ENCODE measurements around the gene SP140. TPM values are rescaled to one million over a fixed set of nuclear protein-coding genes. Genes with fewer than 3 reads are reported as not detected.
A peak's percentile ranks its signal among the peaks of the same experiment; 100 is the strongest.

SP140 gene
- polyA plus RNA-seq, 3 donors = 2.5 to 7.3 (median 5.9) TPM

DNA sequence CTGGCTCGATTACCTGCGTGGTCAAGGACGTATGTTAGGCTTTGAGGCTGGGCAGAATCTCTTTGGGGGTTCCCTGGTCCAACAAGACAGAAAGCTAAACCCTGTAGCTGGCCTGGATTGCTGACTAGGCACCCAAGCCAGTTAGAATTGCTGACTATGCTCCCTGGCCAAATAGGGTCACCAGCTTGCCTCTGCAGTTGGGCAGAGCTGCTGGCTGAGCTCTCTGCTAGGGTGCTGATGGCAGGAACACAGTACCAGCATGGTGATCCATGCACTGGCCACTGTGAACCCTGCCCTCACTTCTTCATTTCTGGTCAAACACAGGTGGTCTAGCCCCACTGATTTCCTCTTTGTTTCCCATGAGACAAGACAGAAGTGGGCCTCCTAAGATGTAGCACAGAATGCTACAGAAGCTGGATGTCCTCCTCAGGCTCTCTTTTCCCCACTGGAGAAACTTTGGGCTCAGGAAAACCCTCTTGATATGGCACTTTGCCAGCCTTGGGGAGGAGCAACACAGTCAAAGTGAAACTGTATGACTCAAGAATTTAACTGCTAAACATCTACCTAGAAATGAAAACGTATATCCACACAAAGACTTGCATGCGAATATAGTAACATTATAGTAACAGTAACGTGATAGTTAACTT, 122.2 kb downstream of the SP140 start:
- H3K27ac ChIP-seq (ENCODE audit: low read depth in 1 of 2, low read length in 2 of 2) = peak overlapping the region in 1 of 2 donors; percentile 16
- peaks cover 9 to 31% of the 10 kb centered on the region in 2 donors for H3K36me3 ChIP-seq (replicated peaks in 1 of 2; ENCODE audit: control insufficient read depth in 1 of 2, insufficient read depth in 2 of 2, low read length in 2 of 2)
- no peaks in the 10 kb centered on the region for H3K27me3 ChIP-seq (ENCODE audit: control insufficient read depth in 2 of 2, insufficient read depth in 2 of 2, low read length in 2 of 2)
- H3K4me3 Mint-ChIP-seq = no peak overlapping the region
- peaks cover 0 to 2% (median 1%) of the 10 kb centered on the region in 3 donors for H3K27me3 Mint-ChIP-seq (ENCODE audit: low read depth in 3 of 3)
- WGBS (ENCODE audit: insufficient coverage) = 98% methylated on average over 3 of the region's 6 CpGs
- TF ChIP-seq, protein P1, sequence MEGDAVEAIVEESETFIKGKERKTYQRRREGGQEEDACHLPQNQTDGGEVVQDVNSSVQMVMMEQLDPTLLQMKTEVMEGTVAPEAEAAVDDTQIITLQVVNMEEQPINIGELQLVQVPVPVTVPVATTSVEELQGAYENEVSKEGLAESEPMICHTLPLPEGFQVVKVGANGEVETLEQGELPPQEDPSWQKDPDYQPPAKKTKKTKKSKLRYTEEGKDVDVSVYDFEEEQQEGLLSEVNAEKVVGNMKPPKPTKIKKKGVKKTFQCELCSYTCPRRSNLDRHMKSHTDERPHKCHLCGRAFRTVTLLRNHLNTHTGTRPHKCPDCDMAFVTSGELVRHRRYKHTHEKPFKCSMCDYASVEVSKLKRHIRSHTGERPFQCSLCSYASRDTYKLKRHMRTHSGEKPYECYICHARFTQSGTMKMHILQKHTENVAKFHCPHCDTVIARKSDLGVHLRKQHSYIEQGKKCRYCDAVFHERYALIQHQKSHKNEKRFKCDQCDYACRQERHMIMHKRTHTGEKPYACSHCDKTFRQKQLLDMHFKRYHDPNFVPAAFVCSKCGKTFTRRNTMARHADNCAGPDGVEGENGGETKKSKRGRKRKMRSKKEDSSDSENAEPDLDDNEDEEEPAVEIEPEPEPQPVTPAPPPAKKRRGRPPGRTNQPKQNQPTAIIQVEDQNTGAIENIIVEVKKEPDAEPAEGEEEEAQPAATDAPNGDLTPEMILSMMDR (IDR thresholded peaks at IDR 0.05) = no peak
- peaks cover 21% of the 10 kb centered on the region for H3K79me2 ChIP-seq (ENCODE audit: insufficient read depth, low read length)
- H3K4me2 ChIP-seq (replicated peaks; ENCODE audit: extremely low read depth, low read length, poor library complexity, severe bottlenecking) = no peak overlapping the region
- H3K4me3 ChIP-seq (replicated peaks in 1 of 3; ENCODE audit: low read depth in 2 of 3, low read length in 3 of 3) = no peak overlapping the region
- H2AFZ ChIP-seq (ENCODE audit: insufficient read depth, low read depth, low read length, poor library complexity, severe bottlenecking) = no peak overlapping the region
- H3K9me3 Mint-ChIP-seq = peaks cover 0 to 24% (median 13%) of the 10 kb centered on the region in 7 donors
- peaks cover 5% of the 10 kb centered on the region in 2 donors for H3K4me1 ChIP-seq (ENCODE audit: control insufficient read depth in 1 of 2, insufficient read depth in 2 of 2, low read length in 2 of 2)
- DNase-seq = no peak
- H3K9me3 ChIP-seq (replicated peaks in 1 of 2; ENCODE audit: control insufficient read depth in 1 of 2, insufficient read depth in 1 of 2, low read length in 2 of 2) = peaks cover 0 to 8% of the 10 kb centered on the region in 2 donors
- H4K20me1 ChIP-seq (ENCODE audit: insufficient read depth, low read length) = peaks cover 38% of the 10 kb centered on the region
- H3K27ac Mint-ChIP-seq = peak overlapping the region in 3 of 7 donors; percentile 22 to 63 (median 23)
- peaks cover 40 to 52% of the 10 kb centered on the region in 2 donors for H3K36me3 Mint-ChIP-seq
- intact Hi-C loops (cut with micrococcal nuclease) = no loop called here
- H3K4me1 Mint-ChIP-seq = peaks cover 17% of the 10 kb centered on the region
- no peak overlapping the region for H3K9ac ChIP-seq (ENCODE audit: insufficient read depth, low read length, poor library complexity, severe bottlenecking)

DNA sequence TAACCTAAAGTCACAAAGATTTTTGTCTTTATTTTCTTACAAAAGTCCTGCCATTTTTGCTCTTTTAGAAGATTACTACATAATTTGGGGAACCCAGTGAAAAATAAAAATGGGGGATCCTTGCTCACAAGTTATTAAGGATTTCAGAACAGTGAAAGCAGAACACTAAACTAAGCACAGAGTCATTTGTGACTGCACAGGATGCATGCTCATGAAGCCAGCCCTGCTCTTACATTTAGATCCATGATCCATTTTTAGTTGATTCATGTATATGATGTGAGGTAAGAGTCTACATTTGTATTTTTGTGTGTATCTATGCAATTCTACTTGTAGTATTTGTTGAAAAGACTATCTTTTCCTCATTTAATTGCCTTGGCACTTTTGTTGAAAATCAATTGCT, 123.3 kb downstream of the SP140 start:
- Histone ChIP-seq H3K79me2 (ENCODE audit: insufficient read depth, low read length) (peaks cover 17% of the 10 kb centered on the region), H2AFZ (ENCODE audit: insufficient read depth, low read depth, low read length, poor library complexity, severe bottlenecking) (no peak overlapping the region), H4K20me1 (ENCODE audit: insufficient read depth, low read length) (peaks cover 29% of the 10 kb centered on the region), H3K27me3 (ENCODE audit: control insufficient read depth in 2 of 2, insufficient read depth in 2 of 2, low read length in 2 of 2) (no peaks in the 10 kb centered on the region), H3K4me1 (ENCODE audit: control insufficient read depth in 1 of 2, insufficient read depth in 2 of 2, low read length in 2 of 2) (peaks cover 5% of the 10 kb centered on the region in 2 donors), H3K4me2 (replicated peaks; ENCODE audit: extremely low read depth, low read length, poor library complexity, severe bottlenecking) (no peak overlapping the region), H3K4me3 (replicated peaks in 1 of 3; ENCODE audit: low read depth in 2 of 3, low read length in 3 of 3) (no peak overlapping the region), H3K36me3 (replicated peaks in 1 of 2; ENCODE audit: control insufficient read depth in 1 of 2, insufficient read depth in 2 of 2, low read length in 2 of 2) (peaks cover 5 to 23% of the 10 kb centered on the region in 2 donors), H3K9ac (ENCODE audit: insufficient read depth, low read length, poor library complexity, severe bottlenecking) (no peak overlapping the region), H3K27ac (ENCODE audit: low read depth in 1 of 2, low read length in 2 of 2) (no peak overlapping the region), H3K9me3 (replicated peaks in 1 of 2; ENCODE audit: control insufficient read depth in 1 of 2, insufficient read depth in 1 of 2, low read length in 2 of 2) (peaks cover 0 to 6% of the 10 kb centered on the region in 2 donors)
- Mint-ChIP-seq H3K4me1 (peaks cover 16% of the 10 kb centered on the region), H3K4me3 (no peak overlapping the region), H3K27ac (no peak overlapping the region), H3K9me3 (peaks cover 0 to 19% (median 12%) of the 10 kb centered on the region in 7 donors), H3K36me3 (peaks cover 31 to 45% of the 10 kb centered on the region in 2 donors), H3K27me3 (ENCODE audit: low read depth in 3 of 3) (peaks cover 0 to 2% (median 1%) of the 10 kb centered on the region in 3 donors)
- intact Hi-C loops (cut with micrococcal nuclease) = no loop called here
- TF ChIP-seq, protein P1 (IDR thresholded peaks at IDR 0.05) = no peak
- no peak for DNase-seq
